HEK293 (cell line): ENCODE data around the gene NCCRP1.

ENCODE experiments used
- CTCF ChIA-PET: fragments of 350-600 bp; formaldehyde crosslinking; extraction: SDS; loops from one replicate; lab custom pipeline; 2021; ENCODE audit warnings: antibody characterized with exemption; lab: Yijun Ruan, JAX
- POLR2A ChIA-PET: fragments of 300-600 bp; formaldehyde crosslinking; extraction: SDS; loops from one replicate; lab custom pipeline; 2020; ENCODE audit warnings: antibody characterized with exemption, inconsistent platforms; lab: Yijun Ruan, JAX
- H3K27ac ChIP-seq: fragments of 200-500 bp; sonication (Bioruptor generic); 2 replicates; pipeline ENCODE4 v1.5.1; 2014; ENCODE audit warnings: low read depth, low read length, control low read depth, inconsistent platforms; ENCODE audit errors: extremely low read depth
- H3K36me3 ChIP-seq, 2 experiments: fragments of 200-500 bp in 1 of 2; sonication (Bioruptor generic) in 1 of 2; 1 replicate in 1 of 2; 2 replicates in 1 of 2; pipeline ENCODE4 v1.5.1; 2014 to 2017; ENCODE audit warnings: inconsistent platforms in 2 of 2, low read length in 2 of 2; ENCODE audit not compliant: control insufficient read depth in 2 of 2, insufficient read depth in 1 of 2
- H3K4me1 ChIP-seq: fragments of 200-500 bp; sonication (Bioruptor generic); 2 replicates; pipeline ENCODE4 v1.5.1; 2014; ENCODE audit warnings: mild to moderate bottlenecking, low read length, inconsistent platforms; ENCODE audit not compliant: control insufficient read depth, insufficient read depth
- H3K4me3 ChIP-seq: 2 replicates; pipeline ENCODE4 v1.5.1; 2011; ENCODE audit warnings: low read depth, mild to moderate bottlenecking, control low read depth, low read length, moderate library complexity
- H3K9me3 ChIP-seq: fragments of 200-500 bp; sonication (Bioruptor generic); 2 replicates; pipeline ENCODE4 v1.5.1; 2014; ENCODE audit warnings: low read depth, low read length, inconsistent platforms; ENCODE audit not compliant: control insufficient read depth, insufficient read depth
- EGR2 ChIP-seq: fragments of 450-650 bp; formaldehyde crosslinking; IDR thresholded peaks from 2 replicates; pipeline ENCODE4 v1.5.1; 2016; ENCODE audit warnings: low read depth, missing biosample characterization, missing genetic modification characterization
- GLIS1 ChIP-seq: fragments of 450-650 bp; formaldehyde crosslinking; IDR thresholded peaks from 2 replicates; pipeline ENCODE4 v1.5.1; 2016; ENCODE audit warnings: missing biosample characterization, missing genetic modification characterization
- GLIS2 ChIP-seq: fragments of 450-650 bp; formaldehyde crosslinking; IDR thresholded peaks from 2 replicates; pipeline ENCODE4 v1.5.1; 2016; ENCODE audit warnings: missing biosample characterization, missing genetic modification characterization
- HOXC10 ChIP-seq: sonication (generic); formaldehyde crosslinking; IDR thresholded peaks from 2 replicates; pipeline ENCODE4 v1.8.1; 2023; ENCODE audit warnings: mild to moderate bottlenecking, missing genetic modification reagents
- KLF1 ChIP-seq: fragments of 450-650 bp; formaldehyde crosslinking; IDR thresholded peaks from 2 replicates; pipeline ENCODE4 v1.5.1; 2016; ENCODE audit warnings: missing biosample characterization, missing genetic modification characterization
- KLF10 ChIP-seq: fragments of 450-650 bp; IDR thresholded peaks from 2 replicates; pipeline ENCODE4 v1.5.1; 2018; ENCODE audit warnings: missing biosample characterization, mild to moderate bottlenecking, missing genetic modification characterization
- KLF17 ChIP-seq: fragments of 450-650 bp; formaldehyde crosslinking; IDR thresholded peaks from 2 replicates; pipeline ENCODE4 v1.5.1; 2016; ENCODE audit warnings: missing biosample characterization, missing genetic modification characterization
- KLF8 ChIP-seq: fragments of 450-650 bp; formaldehyde crosslinking; IDR thresholded peaks from 2 replicates; pipeline ENCODE4 v1.5.1; 2016; ENCODE audit warnings: missing biosample characterization, missing genetic modification characterization
- KLF9 ChIP-seq: fragments of 450-650 bp; formaldehyde crosslinking; IDR thresholded peaks from 2 replicates; pipeline ENCODE4 v1.5.1; 2016; ENCODE audit warnings: missing biosample characterization, missing genetic modification characterization, low read depth
- PATZ1 ChIP-seq: fragments of 450-650 bp; formaldehyde crosslinking; IDR thresholded peaks from 2 replicates; pipeline ENCODE4 v1.5.1; 2016; ENCODE audit warnings: missing biosample characterization, missing genetic modification characterization
- REPIN1 ChIP-seq: fragments of 450-650 bp; formaldehyde crosslinking; IDR thresholded peaks from 2 replicates; pipeline ENCODE4 v1.5.1; 2017; ENCODE audit warnings: missing biosample characterization, missing genetic modification characterization, low read depth
- ZFHX2 ChIP-seq: fragments of 450-650 bp; formaldehyde crosslinking; conservative IDR thresholded peaks from 2 replicates; pipeline ENCODE4 v1.5.1; 2016; ENCODE audit warnings: missing biosample characterization, missing genetic modification characterization
- ZIC2 ChIP-seq: fragments of 450-650 bp; formaldehyde crosslinking; IDR thresholded peaks from 2 replicates; pipeline ENCODE4 v1.5.1; 2016; ENCODE audit warnings: missing biosample characterization, missing genetic modification characterization
- ZNF362 ChIP-seq: fragments of 450-650 bp; formaldehyde crosslinking; IDR thresholded peaks from 2 replicates; pipeline ENCODE4 v1.5.1; 2016; ENCODE audit warnings: missing biosample characterization, missing genetic modification characterization
- ZNF423 ChIP-seq: fragments of 450-650 bp; formaldehyde crosslinking; IDR thresholded peaks from 2 replicates; pipeline ENCODE4 v1.5.1; 2016; ENCODE audit warnings: missing biosample characterization, missing genetic modification characterization
- ZNF473 ChIP-seq: fragments of 450-650 bp; formaldehyde crosslinking; IDR thresholded peaks from 2 replicates; pipeline ENCODE4 v1.5.1; 2017; ENCODE audit warnings: missing biosample characterization, missing genetic modification characterization
- ZNF513 ChIP-seq: fragments of 450-650 bp; IDR thresholded peaks from 2 replicates; pipeline ENCODE4 v1.5.1; 2018; ENCODE audit warnings: missing biosample characterization, missing genetic modification characterization
- ZNF558 ChIP-seq: fragments of 450-650 bp; formaldehyde crosslinking; IDR thresholded peaks from 2 replicates; pipeline ENCODE4 v1.5.1; 2016; ENCODE audit warnings: missing biosample characterization, missing genetic modification characterization
- ZNF571 ChIP-seq: fragments of 450-650 bp; formaldehyde crosslinking; IDR thresholded peaks from 2 replicates; pipeline ENCODE4 v1.5.0; 2017; ENCODE audit warnings: missing biosample characterization, missing genetic modification characterization
- ZNF776 ChIP-seq: fragments of 450-650 bp; formaldehyde crosslinking; IDR thresholded peaks from 2 replicates; pipeline ENCODE4 v1.5.0; 2017; ENCODE audit warnings: missing biosample characterization, missing genetic modification characterization, borderline replicate concordance
- TF ChIP-seq, protein P1 (sequence below): fragments of 450-650 bp; formaldehyde crosslinking; IDR thresholded peaks from 2 replicates; pipeline ENCODE4 v1.5.1; 2016; ENCODE audit warnings: missing biosample characterization, missing genetic modification characterization

NCCRP1 gene

DNA sequence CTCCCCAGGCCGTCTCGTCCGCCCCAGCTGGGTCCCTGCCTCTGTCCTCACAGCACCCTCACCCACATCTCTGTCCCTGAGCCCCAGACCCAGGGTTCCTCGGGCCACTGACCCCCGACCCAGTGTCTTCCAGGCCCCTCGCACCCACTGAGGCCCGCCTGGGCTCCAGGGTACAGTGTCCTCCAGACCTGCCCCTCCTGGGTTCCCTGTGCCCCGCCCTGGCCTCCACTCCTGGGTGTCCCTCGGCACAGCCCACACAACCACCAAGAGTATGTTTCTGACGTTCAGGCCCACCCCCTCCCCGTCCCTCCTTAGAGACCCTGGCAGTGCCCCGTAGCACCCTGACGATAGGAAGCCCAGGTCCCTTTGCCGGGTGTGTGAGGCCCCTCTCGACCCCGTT is 22.6 kb upstream of the NCCRP1 start:
- H3K4me3 ChIP-seq, result no peak overlapping the region
- H3K9me3 ChIP-seq, result no peaks in the 10 kb centered on the region
- ChIA-PET CTCF (interaction anchor here (0.6 to 5.1 kb wide), 3 partner anchors 13 to 64 kb away, joined by 4 to 33 read pairs (median 4); no protein-coding TSS in a partner anchor), POLR2A (no interaction called here)
- peaks cover 23 to 57% of the 10 kb centered on the region in 2 experiments; a peak in 2 of 3 replicates for H3K36me3 ChIP-seq
- TF ChIP-seq ZNF776 (no peak), KLF17 (tag by site-specific recombination) (peak; percentile 47; the same call in 1 of the 2 replicates)
- TF ChIP-seq, all 188 proteins: peak for 1
- H3K4me1 ChIP-seq, result no peaks in the 10 kb centered on the region
- H3K27ac ChIP-seq, result no peak overlapping the region

GRCh38 chr19:39174558-39175544 is 21.9 kb upstream of the NCCRP1 start:
- 0 out of 2 replicates have a peak, but pooled peaks have one; percentile 41 for TF ChIP-seq ZNF423 (tag by site-specific recombination)
- TF ChIP-seq EGR2 (tag by site-specific recombination), result peak; percentile 88
- TF ChIP-seq KLF9 (tag by site-specific recombination), result peak; percentile 93
- TF ChIP-seq, protein P1, sequence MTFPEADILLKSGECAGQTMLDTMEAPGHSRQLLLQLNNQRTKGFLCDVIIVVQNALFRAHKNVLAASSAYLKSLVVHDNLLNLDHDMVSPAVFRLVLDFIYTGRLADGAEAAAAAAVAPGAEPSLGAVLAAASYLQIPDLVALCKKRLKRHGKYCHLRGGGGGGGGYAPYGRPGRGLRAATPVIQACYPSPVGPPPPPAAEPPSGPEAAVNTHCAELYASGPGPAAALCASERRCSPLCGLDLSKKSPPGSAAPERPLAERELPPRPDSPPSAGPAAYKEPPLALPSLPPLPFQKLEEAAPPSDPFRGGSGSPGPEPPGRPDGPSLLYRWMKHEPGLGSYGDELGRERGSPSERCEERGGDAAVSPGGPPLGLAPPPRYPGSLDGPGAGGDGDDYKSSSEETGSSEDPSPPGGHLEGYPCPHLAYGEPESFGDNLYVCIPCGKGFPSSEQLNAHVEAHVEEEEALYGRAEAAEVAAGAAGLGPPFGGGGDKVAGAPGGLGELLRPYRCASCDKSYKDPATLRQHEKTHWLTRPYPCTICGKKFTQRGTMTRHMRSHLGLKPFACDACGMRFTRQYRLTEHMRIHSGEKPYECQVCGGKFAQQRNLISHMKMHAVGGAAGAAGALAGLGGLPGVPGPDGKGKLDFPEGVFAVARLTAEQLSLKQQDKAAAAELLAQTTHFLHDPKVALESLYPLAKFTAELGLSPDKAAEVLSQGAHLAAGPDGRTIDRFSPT, result 0 out of 2 replicates have a peak, but pooled peaks have one; percentile 50
- TF ChIP-seq ZNF473, result no peak
- peak; percentile 93 for TF ChIP-seq GLIS1 (tag by site-specific recombination)
- TF ChIP-seq KLF1 (tag by site-specific recombination), result peak; percentile 69
- no peak for TF ChIP-seq ZNF513 (tag by site-specific recombination)
- TF ChIP-seq GLIS2 (tag by site-specific recombination), result peak; percentile 84
- peak; percentile 77 for TF ChIP-seq ZFHX2 (tag by site-specific recombination)
- TF ChIP-seq ZIC2 (tag by site-specific recombination), result peak; percentile 82
- TF ChIP-seq KLF8 (tag by site-specific recombination), result peak; percentile 71; the same call in 1 of the 2 replicates
- TF ChIP-seq PATZ1 (tag by site-specific recombination), result peak; percentile 46
- 0 out of 2 replicates have a peak, but pooled peaks have one; percentile 21 for TF ChIP-seq ZNF571 (tag by site-specific recombination)
- TF ChIP-seq ZNF558 (tag by site-specific recombination), result no peak
- TF ChIP-seq ZNF362 (tag by site-specific recombination), result no peak
- TF ChIP-seq HOXC10 (CRISPR knock-in tag), result no peak
- TF ChIP-seq KLF10 (tag by site-specific recombination), result peak; percentile 72; the same call in 1 of the 2 replicates
- no peak for TF ChIP-seq REPIN1 (tag by site-specific recombination)
- TF ChIP-seq, all 188 proteins: peak for 13
- ChIA-PET POLR2A (no interaction called here), CTCF (interaction anchor here (0.6 to 5.1 kb wide), 5 partner anchors 12 to 635 kb away, joined by 3 to 33 read pairs (median 4); no protein-coding TSS in a partner anchor)
- Histone ChIP-seq H3K36me3 (peaks cover 27 to 60% of the 10 kb centered on the region in 2 experiments), H3K27ac (no peak overlapping the region), H3K4me1 (no peaks in the 10 kb centered on the region), H3K9me3 (no peaks in the 10 kb centered on the region), H3K4me3 (no peak overlapping the region)
